ENCODE data around the gene CTNND2.

The CTNND2 gene

GRCh38 chr5:11394933-11395332, 509.3 kb downstream of the CTNND2 start:
- TF ChIP-seq EZH2 (IDR thresholded peaks at IDR 0.05; ENCODE audit: borderline replicate concordance, low read depth, low read length, severe bottlenecking) (no peak), CTCF (IDR thresholded peaks at IDR 0.05; ENCODE audit: borderline replicate concordance, extremely low read depth, low read length, poor library complexity, severe bottlenecking) (no peak)
- no peak overlapping the region for H3K4me3 ChIP-seq (ENCODE audit: low read depth in 1 of 2, low read length in 2 of 2)
- H2AFZ ChIP-seq (ENCODE audit: low read depth, low read length), result no peak overlapping the region
- no peaks in the 10 kb centered on the region for H3K79me2 ChIP-seq (ENCODE audit: insufficient read depth, low read length)
- no peak for ATAC-seq (ENCODE audit: insufficient read depth, low read depth)
- no peak for DNase-seq
- no peaks in the 10 kb centered on the region for H3K9me3 ChIP-seq (ENCODE audit: insufficient read depth, low read length, severe bottlenecking)
- H3K9ac ChIP-seq (ENCODE audit: low read depth, low read length), result no peak overlapping the region
- H3K36me3 ChIP-seq (ENCODE audit: insufficient read depth, low read length), result no peaks in the 10 kb centered on the region
- H3K4me1 ChIP-seq (ENCODE audit: insufficient read depth, low read length), result no peaks in the 10 kb centered on the region
- H4K20me1 ChIP-seq (ENCODE audit: insufficient read depth, low read length), result no peaks in the 10 kb centered on the region
- no peaks in the 10 kb centered on the region for H3K27me3 ChIP-seq (ENCODE audit: insufficient read depth, low read length, poor library complexity)
- H3K27ac ChIP-seq (ENCODE audit: low read length), result no peak overlapping the region
- no peak overlapping the region for H3K4me2 ChIP-seq (ENCODE audit: insufficient read depth, low read length)

- Histone ChIP-seq H3K9me3 (ENCODE audit: insufficient read depth, low read length, severe bottlenecking) (no peaks in the 10 kb centered on the region), H4K20me1 (ENCODE audit: insufficient read depth, low read length) (no peaks in the 10 kb centered on the region), H2AFZ (ENCODE audit: low read depth, low read length) (no peak overlapping the region), H3K9ac (ENCODE audit: low read depth, low read length) (no peak overlapping the region), H3K36me3 (ENCODE audit: insufficient read depth, low read length) (no peaks in the 10 kb centered on the region), H3K4me2 (ENCODE audit: insufficient read depth, low read length) (no peak overlapping the region), H3K27ac (ENCODE audit: low read length) (no peak overlapping the region), H3K4me3 (ENCODE audit: low read depth in 1 of 2, low read length in 2 of 2) (no peak overlapping the region), H3K4me1 (ENCODE audit: insufficient read depth, low read length) (no peaks in the 10 kb centered on the region), H3K79me2 (ENCODE audit: insufficient read depth, low read length) (no peaks in the 10 kb centered on the region), H3K27me3 (ENCODE audit: insufficient read depth, low read length, poor library complexity) (no peaks in the 10 kb centered on the region)
- TF ChIP-seq CTCF (IDR thresholded peaks at IDR 0.05; ENCODE audit: borderline replicate concordance, extremely low read depth, low read length, poor library complexity, severe bottlenecking) (no peak), EZH2 (IDR thresholded peaks at IDR 0.05; ENCODE audit: borderline replicate concordance, low read depth, low read length, severe bottlenecking) (no peak)
- DNase-seq (no peak), ATAC-seq (ENCODE audit: insufficient read depth, low read depth) (no peak)
Measured at GRCh38 chr5:11390291-11390767, 513.9 kb downstream of the CTNND2 start.

GRCh38 chr5:11387382-11387781, 516.9 kb downstream of the CTNND2 start:
- Histone ChIP-seq H2AFZ (ENCODE audit: low read depth, low read length) (no peak overlapping the region), H3K4me3 (ENCODE audit: low read depth in 1 of 2, low read length in 2 of 2) (no peak overlapping the region), H3K79me2 (ENCODE audit: insufficient read depth, low read length) (no peaks in the 10 kb centered on the region), H3K27me3 (ENCODE audit: insufficient read depth, low read length, poor library complexity) (no peaks in the 10 kb centered on the region), H3K36me3 (ENCODE audit: insufficient read depth, low read length) (no peaks in the 10 kb centered on the region), H3K4me1 (ENCODE audit: insufficient read depth, low read length) (no peaks in the 10 kb centered on the region), H3K27ac (ENCODE audit: low read length) (no peak overlapping the region), H4K20me1 (ENCODE audit: insufficient read depth, low read length) (no peaks in the 10 kb centered on the region), H3K9ac (ENCODE audit: low read depth, low read length) (no peak overlapping the region), H3K9me3 (ENCODE audit: insufficient read depth, low read length, severe bottlenecking) (no peaks in the 10 kb centered on the region), H3K4me2 (ENCODE audit: insufficient read depth, low read length) (no peak overlapping the region)
- TF ChIP-seq EZH2 (IDR thresholded peaks at IDR 0.05; ENCODE audit: borderline replicate concordance, low read depth, low read length, severe bottlenecking) (no peak), CTCF (IDR thresholded peaks at IDR 0.05; ENCODE audit: borderline replicate concordance, extremely low read depth, low read length, poor library complexity, severe bottlenecking) (no peak)
- no peak for ATAC-seq (ENCODE audit: insufficient read depth, low read depth)
- no peak for DNase-seq

- no peak for TF ChIP-seq EZH2 (IDR thresholded peaks at IDR 0.05; ENCODE audit: borderline replicate concordance, low read depth, low read length, severe bottlenecking)
- no peak for TF ChIP-seq CTCF (IDR thresholded peaks at IDR 0.05; ENCODE audit: borderline replicate concordance, extremely low read depth, low read length, poor library complexity, severe bottlenecking)
- H3K27me3 ChIP-seq (ENCODE audit: insufficient read depth, low read length, poor library complexity), result no peaks in the 10 kb centered on the region
- H2AFZ ChIP-seq (ENCODE audit: low read depth, low read length), result no peak overlapping the region
- H3K27ac ChIP-seq (ENCODE audit: low read length), result no peak overlapping the region
- H4K20me1 ChIP-seq (ENCODE audit: insufficient read depth, low read length), result no peaks in the 10 kb centered on the region
- H3K79me2 ChIP-seq (ENCODE audit: insufficient read depth, low read length), result no peaks in the 10 kb centered on the region
- H3K4me3 ChIP-seq (ENCODE audit: low read depth in 1 of 2, low read length in 2 of 2), result no peak overlapping the region
- no peaks in the 10 kb centered on the region for H3K4me1 ChIP-seq (ENCODE audit: insufficient read depth, low read length)
- H3K4me2 ChIP-seq (ENCODE audit: insufficient read depth, low read length), result no peak overlapping the region
- H3K9me3 ChIP-seq (ENCODE audit: insufficient read depth, low read length, severe bottlenecking), result no peaks in the 10 kb centered on the region
- DNase-seq (no peak), ATAC-seq (ENCODE audit: insufficient read depth, low read depth) (no peak)
- H3K36me3 ChIP-seq (ENCODE audit: insufficient read depth, low read length), result no peaks in the 10 kb centered on the region
- no peak overlapping the region for H3K9ac ChIP-seq (ENCODE audit: low read depth, low read length)
Measured at GRCh38 chr5:11386398-11386797, 517.8 kb downstream of the CTNND2 start.

Measured in DND-41 (cell line).